ENCODE measurements around the gene HS3ST5. TPM values are rescaled to one million over a fixed set of nuclear protein-coding genes. Genes with fewer than 3 reads are reported as not detected.

Gene HS3ST5
- total and polyA plus RNA-seq, 8 donors = 0.05 to 2.2 TPM; not detected in 6

- 68 to 90% (median 80%) methylated on average over 1 of the region's 1 CpG for WGBS, 5 donors
- intact Hi-C loops (cut with DNase I; ENCODE audit: low total_unique reads) = no loop called here
Measured at GRCh38 chr6:114158411-114158810, 184.4 kb downstream of the HS3ST5 start.

GRCh38 chr6:114157848-114158247 lies 185.0 kb downstream of the HS3ST5 start:
- TF ChIP-seq POLR2A (IDR thresholded peaks at IDR 0.05) = no peak
- no peak for TF ChIP-seq EP300 (IDR thresholded peaks at IDR 0.05)
- no peak for TF ChIP-seq CTCF (IDR thresholded peaks at IDR 0.05)
- TF ChIP-seq POLR2AphosphoS5 (IDR thresholded peaks at IDR 0.05) = no peak
- WGBS, 5 donors = 64 to 82% (median 77%) methylated on average over 2 of the region's 2 CpGs
- no peaks in the 10 kb centered on the region for H3K36me3 ChIP-seq
- H3K4me3 ChIP-seq = no peak overlapping the region
- H3K27ac ChIP-seq = no peak overlapping the region
- no peaks in the 10 kb centered on the region for H3K27me3 ChIP-seq
- intact Hi-C loops (cut with DNase I; ENCODE audit: low total_unique reads) = no loop called here
- peaks cover 0 to 24% (median 8%) of the 10 kb centered on the region in 4 donors for H3K4me1 ChIP-seq
- H3K9me3 ChIP-seq = no peaks in the 10 kb centered on the region
- DNase-seq = no peak

More at GRCh38 chr6:114158411-114158810, 184.4 kb downstream of the HS3ST5 start:
- TF ChIP-seq POLR2AphosphoS5 (IDR thresholded peaks at IDR 0.05) = no peak
- no peak for TF ChIP-seq CTCF (IDR thresholded peaks at IDR 0.05)
- no peak for TF ChIP-seq POLR2A (IDR thresholded peaks at IDR 0.05)
- TF ChIP-seq EP300 (IDR thresholded peaks at IDR 0.05) = no peak
- DNase-seq = no peak
- no peaks in the 10 kb centered on the region for H3K27me3 ChIP-seq
- no peak overlapping the region for H3K27ac ChIP-seq
- no peak overlapping the region for H3K4me3 ChIP-seq
- H3K4me1 ChIP-seq = peaks cover 0 to 24% (median 8%) of the 10 kb centered on the region in 4 donors
- H3K9me3 ChIP-seq = no peaks in the 10 kb centered on the region
- H3K36me3 ChIP-seq = no peaks in the 10 kb centered on the region

GRCh38 chr6:114155763-114156162 lies 187.1 kb downstream of the HS3ST5 start:
- WGBS, 5 donors = 42 to 88% (median 71%) methylated on average over 3 of the region's 3 CpGs
- intact Hi-C loops (cut with DNase I; ENCODE audit: low total_unique reads) = no loop called here
- Histone ChIP-seq H3K27me3 (no peaks in the 10 kb centered on the region), H3K4me1 (peaks cover 0 to 24% (median 8%) of the 10 kb centered on the region in 4 donors), H3K9me3 (no peaks in the 10 kb centered on the region), H3K36me3 (no peaks in the 10 kb centered on the region), H3K4me3 (no peak overlapping the region), H3K27ac (no peak overlapping the region)
- no peak for DNase-seq
- TF ChIP-seq POLR2AphosphoS5 (IDR thresholded peaks at IDR 0.05) = no peak
- TF ChIP-seq POLR2A (IDR thresholded peaks at IDR 0.05) = no peak
- no peak for TF ChIP-seq EP300 (IDR thresholded peaks at IDR 0.05)
- no peak for TF ChIP-seq CTCF (IDR thresholded peaks at IDR 0.05)

- TF ChIP-seq EP300 (IDR thresholded peaks at IDR 0.05) (no peak), CTCF (IDR thresholded peaks at IDR 0.05) (no peak), POLR2A (IDR thresholded peaks at IDR 0.05) (no peak), POLR2AphosphoS5 (IDR thresholded peaks at IDR 0.05) (no peak)
- Histone ChIP-seq H3K27ac (no peak overlapping the region), H3K27me3 (no peaks in the 10 kb centered on the region), H3K4me3 (no peak overlapping the region), H3K4me1 (peaks cover 0 to 20% (median 6%) of the 10 kb centered on the region in 4 donors), H3K9me3 (no peaks in the 10 kb centered on the region), H3K36me3 (no peaks in the 10 kb centered on the region)
- intact Hi-C loops (cut with DNase I; ENCODE audit: low total_unique reads) = no loop called here
- no peak for DNase-seq
- WGBS, 5 donors = 70 to 88% (median 85%) methylated on average over 4 of the region's 4 CpGs
Measured at GRCh38 chr6:114154812-114155211, 188.0 kb downstream of the HS3ST5 start.

Data from stomach (tissue), 9 donors.